T-helper 2 cell treated with Interferon-gamma antibody and Interleukin-4, amounts not matched to agents 5 μg/mL and 100 μg/mL, for 36 hours (primary cell): ENCODE measurements around the gene SPAG16.

Experiments used
- DNase-seq: peaks from one replicate; pipeline ENCODE4 v3.0.0; 2021; ENCODE audit warnings: low spot score
- H3K27ac Mint-ChIP-seq: one replicate; pipeline ENCODE4 v1.8.0; 2021; ENCODE audit warnings: mild to moderate bottlenecking, mixed read lengths
- H3K27me3 Mint-ChIP-seq: one replicate; pipeline ENCODE4 v1.8.0; 2021; ENCODE audit warnings: low read depth, mixed read lengths
- H3K36me3 Mint-ChIP-seq: one replicate; pipeline ENCODE4 v1.8.0; 2021; ENCODE audit warnings: low read depth, mixed read lengths
- H3K4me1 Mint-ChIP-seq: one replicate; pipeline ENCODE4 v1.8.0; 2021; ENCODE audit warnings: low read depth, mixed read lengths
- H3K4me3 Mint-ChIP-seq: one replicate; pipeline ENCODE4 v1.8.0; 2022; ENCODE audit warnings: mild to moderate bottlenecking, moderate library complexity, mixed read lengths
- H3K9me3 Mint-ChIP-seq: one replicate; pipeline ENCODE4 v1.8.0; 2021; ENCODE audit warnings: mixed read lengths

SPAG16 gene

DNA sequence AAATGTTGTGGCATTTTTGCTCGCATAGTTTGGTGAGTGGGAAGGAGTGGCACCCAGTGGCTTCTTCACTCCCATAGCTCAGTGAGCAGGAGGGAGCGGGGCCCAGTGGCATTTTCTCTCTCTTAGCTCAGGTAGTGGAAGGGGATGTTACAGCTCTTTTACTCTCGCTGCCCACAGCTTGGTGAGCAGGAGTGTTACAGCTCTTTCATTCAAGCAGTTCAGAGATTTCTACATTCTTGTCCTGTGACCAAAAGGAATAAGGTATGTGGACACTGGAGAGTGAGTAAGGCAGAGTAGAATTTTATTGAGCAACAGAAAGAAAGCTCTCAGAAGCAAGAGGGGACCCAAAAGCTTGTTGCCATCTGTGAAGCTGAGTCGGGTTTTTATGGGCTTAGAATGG lies 192.4 kb downstream of the SPAG16 start:
- Mint-ChIP-seq H3K4me3 (no peak overlapping the region), H3K27me3 (no peaks in the 10 kb centered on the region), H3K9me3 (peaks cover 23% of the 10 kb centered on the region), H3K27ac (no peak overlapping the region), H3K36me3 (no peaks in the 10 kb centered on the region), H3K4me1 (no peaks in the 10 kb centered on the region)
- DNase-seq = no peak

DNA sequence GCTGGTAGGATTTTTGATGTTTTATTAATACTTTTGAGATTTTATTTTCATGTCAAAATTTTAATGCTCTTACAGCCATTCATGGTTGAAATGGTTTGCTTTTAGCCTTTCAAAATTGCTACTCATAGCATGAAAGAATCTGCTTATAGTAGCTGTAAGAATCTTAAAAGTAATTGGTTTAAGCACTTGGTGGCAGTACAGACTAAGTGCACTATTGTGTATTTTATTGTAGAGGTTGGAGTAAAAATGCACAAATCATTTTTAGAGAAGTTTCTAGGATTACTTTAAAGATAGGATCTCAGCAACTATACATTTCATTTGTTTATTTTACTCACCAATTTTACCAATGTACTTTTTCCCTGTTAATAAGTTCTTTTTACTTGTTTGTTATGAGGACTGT lies 205.8 kb downstream of the SPAG16 start:
- Mint-ChIP-seq H3K27ac (no peak overlapping the region), H3K27me3 (no peaks in the 10 kb centered on the region), H3K9me3 (no peaks in the 10 kb centered on the region), H3K4me1 (no peaks in the 10 kb centered on the region), H3K4me3 (no peak overlapping the region), H3K36me3 (no peaks in the 10 kb centered on the region)
- DNase-seq = no peak

DNA sequence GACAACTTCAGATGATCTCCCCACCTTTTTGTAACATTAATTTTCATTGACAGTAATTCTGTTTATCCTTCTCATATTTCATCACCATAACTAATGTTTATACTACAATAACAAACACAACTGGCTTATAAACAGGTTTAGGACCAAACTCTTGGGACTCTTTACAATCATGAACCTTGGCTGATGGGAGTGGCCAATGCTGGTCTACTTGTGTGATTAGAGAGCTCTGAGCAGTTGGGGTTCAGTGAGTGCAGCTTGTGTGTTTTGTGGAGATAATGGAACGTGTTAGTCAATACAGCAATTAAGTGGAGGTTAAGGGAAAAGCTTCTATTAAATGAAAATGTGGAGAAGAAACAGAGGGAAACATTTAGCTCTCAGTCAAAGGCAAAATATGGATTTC lies 207.1 kb downstream of the SPAG16 start:
- DNase-seq = no peak
- no peaks in the 10 kb centered on the region for H3K27me3 Mint-ChIP-seq
- H3K27ac Mint-ChIP-seq = no peak overlapping the region
- H3K36me3 Mint-ChIP-seq = no peaks in the 10 kb centered on the region
- no peaks in the 10 kb centered on the region for H3K4me1 Mint-ChIP-seq
- H3K4me3 Mint-ChIP-seq = no peak overlapping the region
- no peaks in the 10 kb centered on the region for H3K9me3 Mint-ChIP-seq

DNA sequence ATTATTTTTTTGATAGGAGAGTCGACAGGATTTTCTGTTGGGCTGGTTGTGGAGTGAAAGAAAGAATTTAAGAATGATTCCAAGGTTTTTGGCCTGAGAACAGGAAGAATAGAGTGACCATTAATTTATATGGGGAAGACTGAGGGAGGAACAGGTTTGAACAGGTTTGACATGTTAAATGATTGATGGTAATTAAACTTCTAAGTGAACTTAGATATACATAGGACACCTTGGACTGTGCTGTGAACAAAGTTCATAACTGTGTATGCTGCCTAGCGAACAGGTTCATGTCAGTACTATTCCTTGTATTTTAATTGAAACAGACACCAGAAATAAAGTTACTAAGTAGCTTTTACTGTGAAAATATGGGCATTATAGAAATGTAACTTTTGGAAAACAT lies 212.0 kb downstream of the SPAG16 start:
- Mint-ChIP-seq H3K27me3 (no peaks in the 10 kb centered on the region), H3K27ac (no peak overlapping the region), H3K4me3 (no peak overlapping the region), H3K9me3 (no peaks in the 10 kb centered on the region), H3K36me3 (no peaks in the 10 kb centered on the region), H3K4me1 (no peaks in the 10 kb centered on the region)
- no peak for DNase-seq

DNA sequence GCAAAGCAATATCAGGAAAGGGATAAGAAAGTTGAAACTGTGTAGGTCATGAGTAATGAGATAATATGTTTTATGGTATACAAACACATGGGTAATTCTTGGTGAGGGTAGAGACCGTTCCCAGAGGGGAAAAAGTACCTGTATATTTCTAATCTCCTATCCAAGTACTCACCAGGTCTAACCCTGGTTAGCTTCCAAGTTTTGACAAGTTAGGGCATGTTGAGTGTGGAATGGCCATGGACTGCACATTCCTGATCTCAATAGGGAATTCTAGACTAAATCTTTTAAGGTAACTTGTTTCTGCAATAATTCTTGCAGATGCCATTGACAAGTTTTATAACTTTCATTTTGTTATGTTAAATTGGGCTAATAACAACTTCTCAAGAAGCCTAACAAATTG lies 216.6 kb downstream of the SPAG16 start:
- Mint-ChIP-seq H3K4me1 (no peaks in the 10 kb centered on the region), H3K9me3 (no peaks in the 10 kb centered on the region), H3K27ac (no peak overlapping the region), H3K27me3 (no peaks in the 10 kb centered on the region), H3K4me3 (no peak overlapping the region), H3K36me3 (no peaks in the 10 kb centered on the region)
- no peak for DNase-seq

DNA sequence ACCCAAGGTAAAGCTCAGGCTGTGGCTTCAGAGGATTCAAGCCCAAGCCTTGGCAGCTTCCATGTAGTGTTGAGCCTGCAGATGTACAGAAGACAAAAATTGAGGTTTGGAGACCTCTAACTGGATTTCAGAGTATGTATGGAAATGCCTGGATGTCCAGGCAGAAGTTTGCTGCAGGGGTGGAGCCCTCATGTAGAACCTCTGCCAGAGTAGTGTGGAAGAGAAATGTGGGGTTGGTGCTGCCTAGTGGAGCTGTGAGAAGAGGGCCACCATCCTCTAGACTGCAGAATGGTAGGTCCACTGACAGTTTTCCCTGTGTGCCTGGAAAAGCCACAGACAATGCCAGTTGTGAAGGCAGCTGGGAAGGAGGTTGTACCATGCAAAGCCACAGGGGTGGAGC lies 239.9 kb downstream of the SPAG16 start:
- Mint-ChIP-seq H3K4me3 (no peak overlapping the region), H3K4me1 (no peaks in the 10 kb centered on the region), H3K27me3 (no peaks in the 10 kb centered on the region), H3K27ac (no peak overlapping the region), H3K9me3 (peaks cover 21% of the 10 kb centered on the region), H3K36me3 (no peaks in the 10 kb centered on the region)
- DNase-seq = no peak

DNA sequence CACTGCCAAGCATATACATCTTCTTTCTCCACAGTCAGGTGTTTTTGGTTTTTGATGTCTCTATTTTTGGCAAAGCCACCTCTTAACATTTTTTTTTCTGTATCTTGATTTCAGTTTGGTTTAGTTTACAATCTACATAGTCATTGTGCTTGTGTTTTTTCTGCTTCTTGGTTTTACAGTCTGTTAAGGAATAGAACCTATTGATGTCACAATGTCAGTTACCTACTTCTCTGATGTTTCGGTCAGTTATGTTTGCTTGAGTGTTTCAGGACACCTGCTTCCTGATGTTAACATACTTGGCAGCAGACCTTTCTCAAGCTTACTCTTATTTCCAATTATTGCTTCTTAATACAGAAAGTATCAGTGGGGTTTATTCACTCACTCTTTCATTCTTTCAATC lies 253.3 kb downstream of the SPAG16 start:
- no peaks in the 10 kb centered on the region for H3K27me3 Mint-ChIP-seq
- no peaks in the 10 kb centered on the region for H3K9me3 Mint-ChIP-seq
- DNase-seq = no peak
- no peak overlapping the region for H3K27ac Mint-ChIP-seq
- no peaks in the 10 kb centered on the region for H3K36me3 Mint-ChIP-seq
- no peak overlapping the region for H3K4me3 Mint-ChIP-seq
- H3K4me1 Mint-ChIP-seq = no peaks in the 10 kb centered on the region

DNA sequence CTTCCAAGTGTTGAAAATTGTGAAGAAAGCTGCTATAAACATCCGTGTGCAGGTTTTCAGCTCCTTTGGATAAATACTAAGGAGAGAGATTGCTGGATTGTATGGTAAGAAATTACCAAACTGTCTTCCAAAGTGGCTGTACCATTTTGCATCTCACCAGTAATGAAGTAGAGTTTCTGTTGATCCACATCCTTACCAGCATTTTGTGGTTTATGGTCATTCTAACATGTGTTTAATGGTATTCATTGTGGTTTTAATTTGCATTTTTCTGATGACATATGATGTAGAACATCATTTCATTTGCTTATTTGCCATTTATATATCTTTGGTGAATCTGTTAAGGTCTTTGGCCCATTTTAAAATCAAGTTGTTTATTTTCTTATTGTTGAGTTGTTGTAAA lies 260.7 kb downstream of the SPAG16 start:
- Mint-ChIP-seq H3K36me3 (no peaks in the 10 kb centered on the region), H3K9me3 (no peaks in the 10 kb centered on the region), H3K27ac (no peak overlapping the region), H3K4me3 (no peak overlapping the region), H3K27me3 (no peaks in the 10 kb centered on the region), H3K4me1 (no peaks in the 10 kb centered on the region)
- no peak for DNase-seq

DNA sequence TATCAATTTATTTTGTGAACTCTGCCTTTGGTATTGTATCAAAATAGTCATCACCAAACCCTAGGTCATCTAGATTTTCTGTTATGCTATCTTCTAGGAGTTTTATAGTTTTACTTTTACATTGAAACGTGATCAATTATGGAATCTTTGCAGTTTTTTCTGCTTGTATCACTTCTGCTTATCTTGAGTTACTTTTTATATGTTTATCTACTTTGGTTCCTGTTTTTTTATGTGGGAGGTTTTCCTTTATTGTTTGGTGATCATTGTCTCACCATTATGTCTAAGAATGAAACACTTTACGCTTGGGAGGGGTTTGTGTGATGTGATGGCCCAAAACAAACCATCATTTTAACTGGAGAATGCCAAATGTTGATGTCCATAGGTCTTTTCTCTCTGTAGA lies 261.2 kb downstream of the SPAG16 start:
- Mint-ChIP-seq H3K36me3 (no peaks in the 10 kb centered on the region), H3K4me3 (no peak overlapping the region), H3K27me3 (no peaks in the 10 kb centered on the region), H3K9me3 (no peaks in the 10 kb centered on the region), H3K4me1 (no peaks in the 10 kb centered on the region), H3K27ac (no peak overlapping the region)
- DNase-seq = no peak

DNA sequence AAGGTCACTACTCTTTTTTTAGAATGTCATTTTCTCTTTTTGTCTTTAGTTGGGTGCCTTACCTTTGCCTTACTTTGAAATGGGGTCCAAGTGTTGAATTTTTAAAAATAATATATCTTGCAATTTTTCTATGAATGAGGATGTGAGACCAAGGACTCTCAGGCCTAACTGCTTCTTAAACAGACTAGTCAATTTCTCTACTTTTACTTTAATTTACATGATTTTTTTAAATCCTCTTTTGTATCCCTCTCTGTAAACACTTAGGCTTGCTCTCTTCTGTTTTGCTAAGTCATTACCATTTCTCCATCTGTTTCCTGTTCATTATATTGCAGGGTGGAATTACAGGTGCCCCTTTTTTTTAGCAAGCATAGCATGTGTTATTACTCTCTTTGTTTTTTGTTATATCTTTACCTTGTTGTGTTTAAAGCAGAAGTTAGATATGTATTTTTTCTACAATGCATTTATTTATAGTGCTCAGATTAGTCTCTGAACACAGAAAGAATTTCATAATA lies 261.8 kb downstream of the SPAG16 start:
- Mint-ChIP-seq H3K36me3 (no peaks in the 10 kb centered on the region), H3K27me3 (no peaks in the 10 kb centered on the region), H3K9me3 (no peaks in the 10 kb centered on the region), H3K4me3 (no peak overlapping the region), H3K4me1 (no peaks in the 10 kb centered on the region), H3K27ac (no peak overlapping the region)
- DNase-seq = no peak

DNA sequence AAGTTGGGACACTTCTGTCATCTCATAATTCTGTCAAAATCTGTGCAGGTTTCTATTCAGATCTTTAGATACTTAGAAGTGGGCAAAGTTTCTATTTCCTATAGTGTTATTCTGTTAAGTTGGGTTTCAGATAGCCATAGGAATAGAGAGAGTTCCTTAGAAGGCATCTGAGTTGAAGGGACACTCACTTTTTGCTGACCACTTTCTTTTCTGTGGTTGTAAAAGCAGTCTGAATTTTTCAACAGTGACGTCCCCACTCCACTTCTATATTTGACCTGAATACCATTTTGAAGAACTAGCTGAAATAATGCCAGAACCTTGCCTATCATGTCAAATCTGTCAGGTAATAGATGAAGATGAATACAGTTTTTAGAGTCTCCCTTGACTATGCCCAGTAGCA lies 267.3 kb downstream of the SPAG16 start:
- no peak overlapping the region for H3K27ac Mint-ChIP-seq
- H3K4me3 Mint-ChIP-seq = no peak overlapping the region
- H3K9me3 Mint-ChIP-seq = no peaks in the 10 kb centered on the region
- no peaks in the 10 kb centered on the region for H3K36me3 Mint-ChIP-seq
- no peaks in the 10 kb centered on the region for H3K4me1 Mint-ChIP-seq
- no peak for DNase-seq
- no peaks in the 10 kb centered on the region for H3K27me3 Mint-ChIP-seq

DNA sequence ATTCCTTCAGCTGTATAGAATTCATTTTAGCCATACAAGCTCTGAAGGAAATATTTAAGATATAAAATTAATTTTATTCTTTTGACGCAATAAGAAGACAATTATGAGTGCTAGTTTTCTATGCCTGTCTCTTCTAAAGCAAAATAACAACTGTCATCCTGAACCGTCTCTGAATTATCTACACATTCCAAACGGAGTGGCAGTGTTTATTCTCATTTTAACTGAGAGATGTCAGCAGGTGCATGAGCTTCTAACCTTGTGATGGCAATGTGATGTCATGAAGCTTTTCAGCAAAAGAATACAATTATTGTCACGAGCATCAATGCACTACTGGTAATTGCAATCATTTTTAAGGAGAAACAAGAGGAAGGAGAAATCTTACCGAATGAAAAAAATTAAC lies 274.8 kb downstream of the SPAG16 start:
- no peak for DNase-seq
- Mint-ChIP-seq H3K9me3 (no peaks in the 10 kb centered on the region), H3K27ac (no peak overlapping the region), H3K27me3 (no peaks in the 10 kb centered on the region), H3K36me3 (no peaks in the 10 kb centered on the region), H3K4me3 (no peak overlapping the region), H3K4me1 (no peaks in the 10 kb centered on the region)

DNA sequence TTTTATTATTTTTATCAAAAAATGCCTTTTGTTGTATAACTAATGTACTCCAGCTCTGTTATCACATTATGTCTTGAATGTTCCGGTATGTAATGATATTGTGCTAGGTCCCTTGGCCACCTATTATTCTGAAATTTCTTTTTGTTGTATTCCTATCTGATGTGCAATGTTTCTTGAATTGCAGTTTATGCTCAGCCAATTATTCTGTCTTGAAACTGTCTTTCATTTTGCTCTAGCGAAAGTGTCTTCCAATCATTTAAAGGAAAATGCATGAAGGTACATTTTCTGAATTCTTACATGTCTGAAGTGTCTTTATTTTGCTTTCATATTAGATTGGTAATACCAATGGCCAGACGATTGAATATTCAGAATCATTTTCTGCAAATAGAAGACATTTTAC lies 277.5 kb downstream of the SPAG16 start:
- Mint-ChIP-seq H3K9me3 (peaks cover 4% of the 10 kb centered on the region), H3K27me3 (no peaks in the 10 kb centered on the region), H3K4me3 (no peak overlapping the region), H3K27ac (no peak overlapping the region), H3K4me1 (no peaks in the 10 kb centered on the region), H3K36me3 (no peaks in the 10 kb centered on the region)
- DNase-seq = no peak

DNA sequence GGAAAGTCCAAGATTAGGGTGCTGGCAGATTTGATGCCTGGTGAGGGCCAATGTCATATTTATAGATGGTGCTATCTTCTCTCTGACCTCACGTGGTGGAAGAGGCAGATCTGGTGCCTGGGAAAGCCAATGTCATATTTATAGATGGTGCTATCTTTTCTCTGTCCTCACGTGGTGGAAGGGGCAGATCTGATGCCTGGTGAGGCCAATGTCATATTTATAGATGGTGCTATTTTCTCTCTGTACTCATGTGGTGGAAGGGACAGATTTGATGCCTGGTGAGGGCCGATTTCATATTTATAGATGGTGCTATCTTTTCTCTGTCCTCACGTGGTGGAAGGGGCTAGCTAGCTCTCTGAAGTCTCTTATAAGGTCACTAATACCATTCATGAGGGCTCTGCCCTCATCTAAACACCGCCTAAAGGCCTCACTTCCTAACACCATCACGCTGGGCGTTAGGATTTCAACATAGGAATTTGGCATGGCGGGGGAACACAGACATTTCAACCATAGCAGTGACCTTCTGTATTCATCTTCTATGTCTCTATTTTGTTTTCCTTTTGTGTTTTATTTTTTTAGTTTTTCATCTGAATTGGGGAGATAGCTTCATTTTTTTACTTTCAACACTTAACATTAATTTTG lies 278.4 kb downstream of the SPAG16 start:
- no peaks in the 10 kb centered on the region for H3K4me1 Mint-ChIP-seq

DNA sequence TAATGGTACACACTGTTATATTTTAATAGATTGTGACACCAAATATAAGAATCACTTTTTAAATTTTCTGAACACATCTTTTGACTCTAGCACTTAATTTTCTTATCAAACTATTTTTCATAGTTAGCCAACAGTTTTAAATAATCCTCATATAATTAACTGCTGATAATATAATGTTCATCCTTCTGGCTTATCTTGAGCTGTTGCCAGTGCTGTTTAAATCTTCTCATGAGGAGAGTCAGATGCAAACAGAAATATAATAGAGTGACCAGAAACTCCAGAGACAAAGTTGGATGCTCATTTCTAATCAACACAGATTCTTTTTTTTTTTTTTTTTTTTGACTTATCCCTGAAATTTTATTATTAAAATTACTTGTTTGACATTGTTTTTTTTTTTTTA lies 282.6 kb downstream of the SPAG16 start:
- Mint-ChIP-seq H3K36me3 (no peaks in the 10 kb centered on the region), H3K27ac (no peak overlapping the region), H3K4me3 (no peak overlapping the region), H3K9me3 (peaks cover 4% of the 10 kb centered on the region), H3K4me1 (no peaks in the 10 kb centered on the region), H3K27me3 (no peaks in the 10 kb centered on the region)
- no peak for DNase-seq

More for the DNA sequence above, 278.4 kb downstream of the SPAG16 start:
- Mint-ChIP-seq H3K36me3 (no peaks in the 10 kb centered on the region), H3K27me3 (no peaks in the 10 kb centered on the region), H3K27ac (no peak overlapping the region), H3K9me3 (peaks cover 4% of the 10 kb centered on the region), H3K4me3 (no peak overlapping the region)
- DNase-seq = no peak
